ENCODE data around the gene MAPK8IP3. TPM values are rescaled to one million over a fixed set of nuclear protein-coding genes. Genes with fewer than 3 reads are reported as not detected.
"Not testable (repeated sequence)": the region's sequence is repeated elsewhere in the genome, so short reads cannot be mapped to it uniquely, and the experiment has no call there.

The MAPK8IP3 gene
- total RNA-seq, 1 donor from 2014 or later, result 37.5 TPM

- no peak for DNase-seq (ENCODE audit: low read depth)
- no peak overlapping the region for H3K4me3 ChIP-seq (ENCODE audit: low read depth, low read length)
- no peak for TF ChIP-seq CTCF (conservative IDR thresholded peaks at IDR 0.05; ENCODE audit: low read depth, low read length)
Observed at GRCh38 chr16:1729445-1729844, 23.4 kb downstream of the MAPK8IP3 start.

- no peak for TF ChIP-seq CTCF (conservative IDR thresholded peaks at IDR 0.05; ENCODE audit: low read depth, low read length)
- H3K4me3 ChIP-seq (ENCODE audit: low read depth, low read length), result no peak overlapping the region
- no peak for DNase-seq (ENCODE audit: low read depth)
Observed at GRCh38 chr16:1731073-1731472, 25.1 kb downstream of the MAPK8IP3 start.

GRCh38 chr16:1731603-1732002 is 25.6 kb downstream of the MAPK8IP3 start:
- no peak for DNase-seq (ENCODE audit: low read depth)
- TF ChIP-seq CTCF (conservative IDR thresholded peaks at IDR 0.05; ENCODE audit: low read depth, low read length), result no peak
- H3K4me3 ChIP-seq (ENCODE audit: low read depth, low read length), result no peak overlapping the region

GRCh38 chr16:1732071-1732470 is 26.1 kb downstream of the MAPK8IP3 start:
- no peak overlapping the region for H3K4me3 ChIP-seq (ENCODE audit: low read depth, low read length)
- no peak for DNase-seq (ENCODE audit: low read depth)

GRCh38 chr16:1732551-1732987 is 26.6 kb downstream of the MAPK8IP3 start:
- not testable (repeated sequence) for DNase-seq (ENCODE audit: low read depth); H3K4me3 ChIP-seq (ENCODE audit: low read depth, low read length)

More at GRCh38 chr16:1732071-1732470, 26.1 kb downstream of the MAPK8IP3 start:
- TF ChIP-seq CTCF (conservative IDR thresholded peaks at IDR 0.05; ENCODE audit: low read depth, low read length), result no peak

GRCh38 chr16:1734123-1734522 is 28.1 kb downstream of the MAPK8IP3 start:
- no peak for TF ChIP-seq CTCF (conservative IDR thresholded peaks at IDR 0.05; ENCODE audit: low read depth, low read length)
- no peak for DNase-seq (ENCODE audit: low read depth)
- H3K4me3 ChIP-seq (ENCODE audit: low read depth, low read length), result no peak overlapping the region

GRCh38 chr16:1734816-1735215 is 28.8 kb downstream of the MAPK8IP3 start:
- no peak for TF ChIP-seq CTCF (conservative IDR thresholded peaks at IDR 0.05; ENCODE audit: low read depth, low read length)
- no peak overlapping the region for H3K4me3 ChIP-seq (ENCODE audit: low read depth, low read length)
- no peak for DNase-seq (ENCODE audit: low read depth)

All from epithelial cell of proximal tubule (primary cell).